GM18873 (cell line): ENCODE data around the gene SPECC1.
"Not testable (repeated sequence)": the region's sequence is repeated elsewhere in the genome, so short reads cannot be mapped to it uniquely, and the experiment has no call there.

ENCODE experiments used
- ATAC-seq: cut with Tn5 transposase; IDR thresholded peaks from one replicate; pipeline ENCODE4 v1.9.1; 2021; ENCODE audit warnings: mild to moderate bottlenecking, moderate library complexity, moderate number of reproducible peaks; ENCODE audit not compliant: unreplicated experiment, low FRiP score

Gene SPECC1

DNA sequence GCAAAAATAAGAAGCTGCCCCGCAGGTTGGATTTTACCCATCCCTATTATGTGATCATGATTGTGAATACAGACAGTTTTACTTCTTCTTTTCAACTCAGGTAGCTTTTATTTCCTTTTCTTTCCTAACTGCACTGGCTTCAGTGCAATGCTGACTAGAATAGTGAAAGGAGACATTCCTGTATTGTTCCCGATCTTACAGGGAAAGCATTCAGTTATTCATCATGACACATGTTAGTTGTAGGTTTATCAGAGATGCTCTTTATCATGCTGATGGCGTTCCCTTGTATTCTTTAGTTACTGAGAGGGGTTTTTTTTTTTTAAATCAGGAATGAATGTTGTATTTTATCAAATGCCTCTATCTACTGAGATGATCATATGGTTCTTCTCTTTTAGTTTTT is 343.4 kb downstream of the SPECC1 start:
- not testable (repeated sequence) for ATAC-seq

- not testable (repeated sequence) for ATAC-seq
Observed at GRCh38 chr17:20363846-20364245, 354.7 kb downstream of the SPECC1 start.
